OCI-LY7 (cell line): ENCODE data around the gene CHML.

Experiments used
- CTCF ChIP-seq: fragments of 200-600 bp; sonication (generic); conservative IDR thresholded peaks from 2 replicates; pipeline ENCODE4 v1.5.1; 2014; ENCODE audit warnings: mild to moderate bottlenecking, antibody characterized with exemption, low read length, moderate library complexity, mixed read lengths
- EZH2phosphoT487 ChIP-seq: fragments of 200-600 bp; sonication (generic); IDR thresholded peaks from 2 replicates; pipeline ENCODE4 v1.6.1; 2018; ENCODE audit warnings: low read depth, borderline replicate concordance, mild to moderate bottlenecking, mixed run types, antibody characterized with exemption, low read length, moderate library complexity, mixed read lengths

DNA sequence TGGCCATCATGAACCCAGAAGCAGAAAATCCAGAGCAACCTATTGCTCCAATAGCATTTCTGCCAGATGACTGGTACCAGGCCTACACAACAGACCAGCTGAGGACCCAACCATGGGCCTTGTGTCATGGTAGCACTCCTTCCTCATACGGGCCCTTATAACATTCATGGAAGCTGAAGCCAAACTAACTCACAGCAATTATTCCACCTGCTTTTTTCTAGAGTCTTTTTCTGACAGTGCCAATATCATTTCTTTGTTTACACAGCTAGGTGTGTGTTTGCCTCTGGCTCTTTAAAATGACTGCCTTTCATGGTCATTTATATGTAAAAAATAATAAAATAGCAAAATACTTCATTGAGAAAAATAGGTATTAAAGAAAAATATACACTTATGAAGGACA is 8.0 kb upstream of the CHML start:
- TF ChIP-seq CTCF = no peak
- TF ChIP-seq EZH2phosphoT487 = no peak
